Stimulated activated CD8-positive, alpha-beta memory T cell treated with anti-CD3 and anti-CD28 coated beads, Interleukin-12 subunit alpha, Interleukin-12 subunit beta, amount 100 ng/mL, for 24 hours (primary cell): Measurements from ENCODE around the gene TUNAR.
"Not testable (repeated sequence)": the region's sequence is repeated elsewhere in the genome, so short reads cannot be mapped to it uniquely, and the experiment has no call there.

Experiments
- DNase-seq: peaks from one replicate; pipeline ENCODE4 v3.0.0-alpha.2; 2020; ENCODE audit errors: extremely low read depth

Gene TUNAR

DNA sequence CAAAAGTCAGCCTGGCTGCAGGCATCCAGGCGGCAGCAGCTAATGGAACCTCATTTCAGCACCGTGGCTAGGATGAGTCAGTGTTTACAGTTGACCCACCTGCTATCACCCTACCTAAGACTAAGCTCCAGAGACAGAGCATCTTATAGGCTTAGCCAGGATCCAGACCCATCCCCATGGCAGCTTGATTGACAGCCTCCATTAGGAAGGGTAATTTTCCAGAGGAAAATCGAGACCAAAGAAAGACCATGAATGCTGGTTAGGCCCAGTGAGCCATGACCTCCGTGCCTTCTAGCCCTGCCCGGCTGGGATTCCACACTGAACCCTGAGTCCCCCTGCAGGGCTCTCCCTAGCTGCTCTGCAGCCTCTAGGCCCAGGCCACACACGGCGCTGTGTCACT, 38.7 kb downstream of the TUNAR start:
- no peak for DNase-seq

GRCh38 chr14:95918466-95918865, 41.8 kb downstream of the TUNAR start:
- DNase-seq: no peak

GRCh38 chr14:95920769-95921438, 44.3 kb downstream of the TUNAR start:
- no peak for DNase-seq

- DNase-seq: no peak
Measured at GRCh38 chr14:95922080-95922479, 45.4 kb downstream of the TUNAR start.

DNA sequence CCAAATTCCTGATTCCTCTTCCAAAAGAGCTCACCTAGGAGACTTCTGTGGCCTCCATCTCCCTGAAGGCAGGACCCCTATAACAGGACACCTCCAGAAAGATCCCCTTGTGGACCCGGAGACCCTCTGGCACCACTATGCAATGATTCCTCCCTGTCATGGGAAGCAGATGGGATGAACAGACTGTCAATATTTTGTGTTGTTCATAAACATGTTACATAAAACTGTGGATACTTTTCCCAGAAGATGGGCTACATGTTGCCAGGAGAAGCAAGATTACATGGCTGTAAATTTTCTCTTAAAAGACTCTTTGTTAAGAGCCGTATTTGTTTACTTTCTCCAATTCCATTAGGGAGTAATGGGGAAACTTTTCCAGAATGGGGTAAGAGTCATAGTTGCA, 52.1 kb downstream of the TUNAR start:
- DNase-seq: no peak

- no peak for DNase-seq
Measured at GRCh38 chr14:95931384-95931783, 54.8 kb downstream of the TUNAR start.

DNA sequence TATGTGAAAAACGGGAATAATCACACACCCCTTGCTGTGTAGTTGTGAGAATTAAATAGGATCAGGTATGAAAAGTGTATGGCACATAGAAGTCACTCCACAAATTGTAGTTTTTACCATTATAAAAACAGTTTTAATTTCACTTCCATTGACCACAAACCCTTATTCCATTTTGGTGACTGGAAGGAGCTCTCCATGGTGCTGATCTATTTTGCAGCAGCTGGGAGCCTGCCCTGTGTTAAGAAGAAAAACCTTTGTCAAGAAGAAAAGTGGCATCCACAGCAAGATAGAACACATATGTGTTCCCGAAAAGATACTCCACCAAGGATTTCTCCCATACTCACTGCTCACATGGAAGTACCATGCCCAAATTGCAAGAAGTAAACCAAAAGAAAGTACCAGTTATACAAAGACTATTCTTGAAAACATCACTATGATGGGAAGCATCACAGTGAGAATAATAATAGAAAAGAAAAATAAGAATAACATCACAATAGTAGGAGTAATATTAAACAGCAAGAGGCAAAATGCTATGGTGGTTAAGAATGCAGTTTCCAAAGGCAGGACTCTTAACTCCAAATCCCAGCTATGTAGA, 58.7 kb downstream of the TUNAR start:
- no peak for DNase-seq

DNA sequence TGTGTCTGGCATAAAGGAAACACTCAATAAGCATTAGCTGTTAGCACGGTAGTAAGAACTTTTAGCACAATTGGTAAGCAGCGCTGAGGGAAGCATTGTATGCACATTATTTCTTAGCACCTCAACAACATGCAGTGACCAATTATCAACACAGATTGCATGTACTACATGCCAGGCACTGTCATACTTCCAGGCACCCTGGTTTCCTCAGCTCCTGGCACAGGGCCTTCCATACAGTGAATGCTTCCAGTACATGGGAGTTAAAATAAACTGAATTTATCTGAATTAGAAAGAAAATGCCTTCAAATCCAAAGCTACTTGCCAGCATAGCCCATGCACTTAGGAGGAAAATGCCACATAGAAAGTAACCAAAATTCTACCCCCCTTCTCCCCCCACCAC, 59.4 kb downstream of the TUNAR start:
- no peak for DNase-seq

DNA sequence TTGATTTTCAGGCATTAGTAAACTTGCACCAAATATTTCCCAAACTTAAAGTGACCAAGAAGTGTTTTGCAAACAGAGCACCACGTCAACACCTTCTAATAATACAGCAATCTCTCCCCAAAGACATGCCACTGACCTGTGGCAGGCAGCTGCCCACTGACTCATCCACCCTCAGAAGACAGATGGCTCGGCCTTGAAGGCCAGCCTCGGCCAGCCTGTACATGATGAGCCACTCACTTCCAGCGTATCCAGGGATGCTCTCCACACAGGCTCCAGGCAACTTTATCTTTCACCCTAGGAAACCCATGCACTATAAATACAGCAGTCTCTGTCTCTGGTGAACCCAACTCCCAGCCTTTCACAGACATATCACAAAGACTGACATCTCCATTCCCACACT, 62.7 kb downstream of the TUNAR start:
- DNase-seq: no peak

DNA sequence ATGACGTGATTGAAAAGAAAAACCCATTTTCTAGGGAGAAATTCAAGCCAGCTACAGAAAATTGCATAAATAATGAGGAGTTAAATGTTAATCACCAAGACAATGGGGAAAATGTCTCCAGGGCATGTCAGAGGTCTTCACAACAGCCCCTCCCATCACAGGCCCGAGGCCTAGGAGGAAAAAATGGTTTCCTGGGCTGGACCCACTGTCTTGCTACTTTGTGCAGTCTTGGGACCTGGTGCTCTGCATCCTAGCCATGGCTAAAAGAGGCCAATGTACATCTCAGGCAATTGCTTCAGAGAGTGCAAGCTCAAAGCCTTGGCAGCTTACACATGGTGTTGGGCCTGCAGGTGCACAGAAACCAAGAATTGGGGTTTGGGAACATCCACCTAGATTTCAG, 65.3 kb downstream of the TUNAR start:
- DNase-seq: no peak

GRCh38 chr14:95943699-95944098, 67.1 kb downstream of the TUNAR start:
- DNase-seq: no peak

- DNase-seq: no peak
Measured at GRCh38 chr14:95944462-95944861, 67.8 kb downstream of the TUNAR start.

DNA sequence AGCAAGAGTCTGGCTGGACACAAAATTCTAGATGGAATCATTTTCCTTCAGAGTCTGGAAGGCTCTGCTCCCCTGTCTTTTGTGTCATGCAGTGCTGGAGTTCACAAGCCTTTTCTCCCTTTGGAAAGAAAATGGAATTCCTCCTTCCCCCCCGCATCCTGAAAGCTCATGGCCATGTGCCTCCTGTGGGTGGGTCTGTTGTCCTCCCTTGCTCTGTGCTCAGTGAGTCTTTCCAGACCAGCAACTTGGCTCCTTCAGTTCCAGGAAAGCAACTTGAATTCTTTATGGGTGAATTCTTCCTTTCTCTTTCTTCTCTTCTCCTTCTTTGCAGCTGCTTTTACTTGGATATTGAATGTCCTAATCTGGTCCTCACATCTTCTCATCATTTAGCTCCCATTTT, 70.2 kb downstream of the TUNAR start:
- no peak for DNase-seq

DNA sequence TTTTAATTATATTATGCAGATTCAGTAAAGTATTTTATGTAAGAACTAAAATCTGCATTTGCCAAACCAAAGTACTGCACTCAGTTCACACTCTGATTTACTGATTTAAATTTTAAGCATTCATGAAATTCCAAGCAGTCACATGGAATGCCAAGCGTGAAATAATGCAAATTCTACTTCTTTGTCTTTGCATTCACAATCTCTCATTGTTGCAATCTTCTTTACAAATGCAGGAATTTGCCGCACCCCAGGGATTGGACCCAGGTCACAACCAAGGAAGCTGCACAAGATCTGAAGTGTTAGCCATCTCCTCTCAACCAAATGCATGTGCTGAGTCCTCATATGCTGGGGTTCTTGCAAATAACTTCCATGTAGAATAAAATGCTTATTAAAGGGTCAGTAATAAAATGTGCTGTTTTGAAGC, 71.9 kb downstream of the TUNAR start:
- DNase-seq: no peak

GRCh38 chr14:95951359-95951758, 74.7 kb downstream of the TUNAR start:
- DNase-seq: no peak

GRCh38 chr14:95953111-95953724, 76.6 kb downstream of the TUNAR start:
- DNase-seq: no peak

DNA sequence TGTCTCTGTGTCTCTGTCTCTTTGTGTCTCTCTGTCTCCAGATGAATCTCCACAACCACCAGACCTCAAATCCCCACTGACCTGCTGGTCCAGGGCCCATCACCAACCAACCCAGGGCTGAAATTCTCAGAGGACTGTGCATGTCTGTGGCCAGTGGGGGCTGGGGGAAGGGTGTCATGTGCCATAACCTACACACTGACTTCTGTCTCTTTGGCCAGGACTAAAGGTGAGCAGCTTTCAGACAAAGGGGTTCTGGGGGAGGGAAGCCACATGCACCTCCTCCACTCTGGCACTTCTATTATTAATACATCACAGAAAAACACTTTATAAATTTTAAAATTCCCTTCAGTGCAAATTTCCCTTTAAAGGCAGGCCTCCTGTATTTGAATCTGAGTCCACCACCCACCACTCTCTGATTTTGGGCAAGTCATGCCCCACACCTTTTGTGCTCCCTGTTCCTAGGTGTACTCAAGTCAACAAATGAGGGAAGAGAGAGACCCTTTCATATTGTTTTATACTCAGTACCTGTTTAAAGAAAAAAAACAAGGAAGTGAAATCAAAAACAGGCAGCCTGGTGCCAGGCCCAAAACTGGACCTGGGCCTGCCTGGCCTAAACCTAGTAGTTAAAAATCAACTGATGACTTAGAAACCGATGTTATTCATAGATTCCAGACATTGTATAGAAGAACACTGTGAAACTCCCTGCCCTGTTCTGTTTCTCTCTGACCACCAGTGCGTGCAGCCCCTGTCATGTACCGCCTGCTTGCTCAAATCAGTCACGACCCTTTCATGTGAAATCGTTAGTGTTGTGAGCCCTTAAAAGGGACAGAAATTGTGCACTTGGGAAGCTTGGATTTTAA, 80.2 kb downstream of the TUNAR start:
- DNase-seq: no peak

DNA sequence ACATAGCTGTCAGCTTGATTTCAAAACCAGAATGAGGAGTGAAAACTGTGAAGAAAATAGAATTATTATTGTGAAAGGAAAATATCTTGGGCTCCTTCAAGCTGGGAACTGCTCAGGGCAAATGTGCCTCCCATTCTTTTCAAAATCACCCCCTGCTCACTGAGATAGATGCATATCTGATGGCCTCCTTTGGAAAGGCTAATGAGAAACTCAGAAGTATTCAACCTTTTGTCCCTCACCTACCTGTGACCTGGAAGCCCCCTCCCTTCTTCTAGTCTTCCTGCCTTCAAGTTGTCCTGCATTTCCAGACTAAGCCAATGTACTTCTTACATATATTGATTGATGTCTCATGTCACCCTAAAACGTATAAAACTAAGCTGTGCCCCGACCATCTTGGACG, 81.5 kb downstream of the TUNAR start:
- no peak for DNase-seq

DNA sequence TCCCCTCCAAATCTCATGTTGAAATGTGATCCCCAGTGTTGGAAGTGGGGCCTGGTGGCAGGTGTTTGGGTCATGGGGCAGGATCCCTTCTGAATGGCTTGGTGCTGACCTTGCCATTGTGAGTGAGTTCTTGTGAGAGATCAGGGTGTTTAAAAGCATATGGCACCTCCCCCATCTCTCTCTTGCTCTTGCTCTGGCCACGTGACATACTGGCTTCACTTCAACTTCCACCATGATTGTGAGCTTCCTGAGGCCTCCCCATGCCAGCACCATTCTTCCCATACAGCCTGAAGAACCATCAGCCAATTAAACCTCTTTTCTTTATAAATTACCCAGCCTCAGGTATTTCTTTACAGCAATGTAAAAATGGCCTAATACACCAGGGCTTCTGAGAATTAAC, 82.7 kb downstream of the TUNAR start:
- DNase-seq: no peak

DNA sequence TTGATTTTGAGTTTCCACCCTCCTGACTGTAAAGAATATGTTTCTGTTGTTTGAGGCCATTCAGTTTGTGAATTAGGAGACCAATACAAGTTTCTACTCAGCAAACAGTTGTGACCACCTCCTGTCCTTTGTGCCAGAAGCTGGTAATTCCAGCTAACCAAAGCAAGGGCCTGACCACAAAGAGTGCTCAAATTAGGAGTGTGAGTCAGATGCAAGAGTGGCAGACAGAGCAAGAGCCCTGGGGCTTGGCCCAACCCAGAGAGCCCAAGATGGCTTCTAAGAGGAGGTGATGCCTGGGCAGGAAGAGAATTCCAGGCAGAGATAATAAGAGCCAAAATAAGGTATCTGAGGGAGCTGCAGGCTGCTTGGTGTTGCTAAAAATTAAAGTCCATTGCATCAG, 84.8 kb downstream of the TUNAR start:
- no peak for DNase-seq

DNA sequence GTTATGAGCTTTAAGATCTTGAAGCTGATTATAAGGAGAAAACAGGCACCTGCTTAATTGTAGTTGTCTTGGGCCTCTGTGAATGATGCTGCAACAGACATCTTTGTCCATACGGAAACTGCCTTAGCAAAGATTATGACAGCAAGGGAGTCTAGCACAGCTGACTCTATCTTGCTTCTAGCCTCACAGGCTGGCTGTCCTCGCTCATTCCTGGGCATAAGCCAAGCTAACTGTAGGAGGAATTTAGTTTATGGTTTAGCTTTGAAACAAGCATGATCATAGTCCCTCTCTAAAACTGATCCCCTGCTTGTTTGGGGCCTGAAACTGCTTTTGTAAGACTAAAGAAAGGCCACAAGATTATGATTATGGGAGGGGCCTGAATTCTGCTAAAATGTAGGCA, 88.3 kb downstream of the TUNAR start:
- no peak for DNase-seq

DNA sequence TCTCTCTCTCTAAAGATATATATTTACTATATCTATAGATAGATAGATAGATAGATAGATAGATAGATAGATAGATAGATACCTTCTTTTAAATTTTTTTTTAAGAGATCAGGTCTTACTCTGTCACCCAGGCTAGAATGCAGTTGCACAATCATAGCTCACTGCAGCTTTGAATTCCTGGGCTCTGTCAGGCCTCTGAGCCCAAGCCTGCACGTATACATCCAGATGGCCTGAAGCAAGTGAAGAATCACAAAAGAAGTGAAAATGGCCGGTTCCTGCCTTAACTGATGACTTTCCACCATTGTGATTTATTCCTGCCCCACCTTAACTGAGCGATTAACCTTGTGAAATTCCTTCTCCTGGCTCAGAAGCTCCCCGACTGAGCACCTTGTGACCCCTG, 91.4 kb downstream of the TUNAR start:
- DNase-seq: not testable (repeated sequence)
